NOMO-1 treated with dmso at 0.1 percent for 144 hours (cell line): ENCODE measurements around the gene ATP8A2.

Source experiments
- DNase-seq: peaks from one replicate; lab custom pipeline; 2025; ENCODE audit not compliant: unreplicated experiment; lab: John Stamatoyannopoulos, UW

ATP8A2 gene

GRCh38 chr13:25616674-25617073 lies 244.9 kb downstream of the ATP8A2 start:
- no peak for DNase-seq

- no peak for DNase-seq
These were observed 248.1 kb downstream of the ATP8A2 start for GRCh38 chr13:25619897-25620296.

- DNase-seq, result no peak
These were observed 253.6 kb downstream of the ATP8A2 start for GRCh38 chr13:25625414-25625813.

GRCh38 chr13:25630329-25630900 lies 258.6 kb downstream of the ATP8A2 start:
- no peak for DNase-seq

GRCh38 chr13:25632166-25632888 lies 260.6 kb downstream of the ATP8A2 start:
- no peak for DNase-seq

GRCh38 chr13:25633093-25633492 lies 261.3 kb downstream of the ATP8A2 start:
- DNase-seq, result no peak

GRCh38 chr13:25645681-25646080 lies 273.9 kb downstream of the ATP8A2 start:
- no peak for DNase-seq

GRCh38 chr13:25649001-25649633 lies 277.3 kb downstream of the ATP8A2 start:
- no peak for DNase-seq

- DNase-seq, result no peak
These were observed 281.0 kb downstream of the ATP8A2 start for GRCh38 chr13:25652764-25653163.

GRCh38 chr13:25654322-25654721 lies 282.5 kb downstream of the ATP8A2 start:
- no peak for DNase-seq

GRCh38 chr13:25657157-25657556 lies 285.4 kb downstream of the ATP8A2 start:
- no peak for DNase-seq

GRCh38 chr13:25659091-25659795 lies 287.5 kb downstream of the ATP8A2 start:
- no peak for DNase-seq

GRCh38 chr13:25660996-25661395 lies 289.2 kb downstream of the ATP8A2 start:
- DNase-seq, result no peak

- DNase-seq, result no peak
These were observed 290.7 kb downstream of the ATP8A2 start for GRCh38 chr13:25662516-25662915.

GRCh38 chr13:25668345-25668744 lies 296.6 kb downstream of the ATP8A2 start:
- no peak for DNase-seq

- DNase-seq, result no peak
These were observed 301.9 kb downstream of the ATP8A2 start for GRCh38 chr13:25673711-25674110.

- DNase-seq, result no peak
These were observed 302.6 kb downstream of the ATP8A2 start for GRCh38 chr13:25674371-25674770.

GRCh38 chr13:25675060-25675459 lies 303.3 kb downstream of the ATP8A2 start:
- no peak for DNase-seq

GRCh38 chr13:25677956-25678355 lies 306.2 kb downstream of the ATP8A2 start:
- DNase-seq, result no peak

- DNase-seq, result no peak
These were observed 306.6 kb downstream of the ATP8A2 start for GRCh38 chr13:25678398-25678797.

GRCh38 chr13:25679159-25679558 lies 307.4 kb downstream of the ATP8A2 start:
- DNase-seq, result no peak

GRCh38 chr13:25679936-25680335 lies 308.2 kb downstream of the ATP8A2 start:
- no peak for DNase-seq
